SK-N-MC (cell line): ENCODE measurements around the gene LARGE1.

Source experiments
- DNase-seq: peaks from one replicate; pipeline ENCODE4 v3.0.0-alpha.2; 2011; ENCODE audit warnings: low read depth, low spot score
- H3K27ac ChIP-seq: fragments of 200-600 bp; sonication (generic); 2 replicates; pipeline ENCODE4 v1.5.1; 2016; ENCODE audit warnings: mixed run types
- H3K36me3 ChIP-seq: fragments of 200-600 bp; sonication (generic); 2 replicates; pipeline ENCODE4 v1.6.1; 2017; ENCODE audit warnings: antibody characterized with exemption, low read length, mixed read lengths; ENCODE audit not compliant: insufficient read depth
- H3K4me3 ChIP-seq: fragments of 200-600 bp; sonication (generic); 2 replicates; pipeline ENCODE4 v1.5.1; 2016
- H3K9ac ChIP-seq: fragments of 200-600 bp; sonication (generic); 2 replicates; pipeline ENCODE4 v1.8.0; 2017; ENCODE audit warnings: mixed run types, mixed read lengths; ENCODE audit not compliant: insufficient read length
- H3K9me3 ChIP-seq: fragments of 200-600 bp; sonication (generic); 2 replicates; pipeline ENCODE4 v1.6.1; 2017; ENCODE audit warnings: low read depth, mild to moderate bottlenecking, antibody characterized with exemption, low read length, moderate library complexity, mixed read lengths
- EZH2 ChIP-seq: fragments of 200-600 bp; sonication (generic); IDR thresholded peaks from one replicate; pipeline ENCODE4 v1.6.1; 2017; ENCODE audit warnings: antibody characterized with exemption
- FOXP2 ChIP-seq: optimal IDR thresholded peaks from 2 replicates; pipeline ENCODE3; 2011; ENCODE audit warnings: mild to moderate bottlenecking, moderate library complexity; ENCODE audit not compliant: insufficient read depth; ENCODE audit errors: extremely low read length, control extremely low read depth
- POLR2AphosphoS5 ChIP-seq: IDR thresholded peaks from 2 replicates; pipeline ENCODE4 v1.6.1; 2012; ENCODE audit warnings: mild to moderate bottlenecking, low read depth, low read length, borderline replicate concordance

The LARGE1 gene

DNA sequence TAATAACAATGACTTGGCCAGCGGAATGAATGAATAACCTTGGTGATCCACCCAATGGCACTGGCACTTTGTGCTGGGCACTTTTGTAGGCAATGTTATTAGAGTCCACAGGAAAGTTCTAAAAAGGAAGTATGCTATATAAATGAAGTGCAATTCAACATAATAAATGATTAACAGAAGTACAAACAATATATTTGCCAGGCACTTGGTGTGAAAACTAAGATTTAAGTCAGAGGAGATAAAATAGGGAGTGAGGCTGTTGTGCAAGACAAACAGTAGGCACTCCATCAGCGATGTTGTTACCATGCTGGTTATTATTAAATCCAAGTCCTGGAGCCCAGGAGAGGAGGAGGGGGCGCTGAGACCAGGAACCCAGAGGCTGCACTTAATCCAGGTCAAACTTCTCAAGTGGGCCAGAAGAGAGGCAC is 173.8 kb downstream of the LARGE1 start:
- Histone ChIP-seq H3K36me3 (no peaks in the 10 kb centered on the region), H3K9me3 (no peaks in the 10 kb centered on the region), H3K9ac (no peak overlapping the region), H3K27ac (no peak overlapping the region), H3K4me3 (no peak overlapping the region)
- TF ChIP-seq FOXP2 (no peak), POLR2AphosphoS5 (no peak), EZH2 (no peak)
- DNase-seq: no peak

GRCh38 chr22:33745501-33745900 is 174.8 kb downstream of the LARGE1 start:
- H3K9me3 ChIP-seq: no peaks in the 10 kb centered on the region
- H3K9ac ChIP-seq: no peak overlapping the region
- H3K27ac ChIP-seq: no peak overlapping the region
- no peak overlapping the region for H3K4me3 ChIP-seq
- no peaks in the 10 kb centered on the region for H3K36me3 ChIP-seq
- no peak for DNase-seq
- no peak for TF ChIP-seq FOXP2
- no peak for TF ChIP-seq EZH2
- no peak for TF ChIP-seq POLR2AphosphoS5

DNA sequence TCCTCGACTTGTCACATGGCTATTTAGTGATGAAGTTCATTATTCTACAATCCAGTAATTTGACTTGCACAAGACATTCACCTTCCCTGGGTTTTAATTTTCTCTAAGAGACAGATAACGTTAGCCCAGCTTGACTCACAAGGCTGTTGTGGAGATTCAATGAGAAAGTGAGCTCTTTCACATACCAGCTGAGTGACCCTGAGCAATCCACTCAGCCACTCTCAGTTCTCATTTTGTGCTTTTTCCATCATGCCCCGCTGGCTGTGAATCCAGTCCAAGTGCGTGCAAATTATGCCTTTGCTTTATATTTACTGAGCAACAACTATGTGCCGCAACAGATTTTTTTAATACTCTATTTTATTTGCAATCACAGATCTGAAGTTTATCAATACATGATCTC is 176.5 kb downstream of the LARGE1 start:
- TF ChIP-seq EZH2 (no peak), POLR2AphosphoS5 (no peak), FOXP2 (no peak)
- Histone ChIP-seq H3K27ac (no peak overlapping the region), H3K9ac (no peak overlapping the region), H3K4me3 (no peak overlapping the region), H3K9me3 (no peaks in the 10 kb centered on the region), H3K36me3 (no peaks in the 10 kb centered on the region)
- no peak for DNase-seq

- Histone ChIP-seq H3K9ac (no peak overlapping the region), H3K27ac (no peak overlapping the region), H3K9me3 (no peaks in the 10 kb centered on the region), H3K36me3 (no peaks in the 10 kb centered on the region), H3K4me3 (no peak overlapping the region)
- TF ChIP-seq FOXP2: no peak
- TF ChIP-seq POLR2AphosphoS5: no peak
- no peak for TF ChIP-seq EZH2
- DNase-seq: no peak
These were observed 179.3 kb downstream of the LARGE1 start for GRCh38 chr22:33741025-33741424.

GRCh38 chr22:33739516-33739915 is 180.8 kb downstream of the LARGE1 start:
- no peak overlapping the region for H3K4me3 ChIP-seq
- no peak overlapping the region for H3K27ac ChIP-seq
- TF ChIP-seq FOXP2 (no peak), EZH2 (no peak), POLR2AphosphoS5 (no peak)
- DNase-seq: no peak
- no peak overlapping the region for H3K9ac ChIP-seq
- no peaks in the 10 kb centered on the region for H3K36me3 ChIP-seq
- no peaks in the 10 kb centered on the region for H3K9me3 ChIP-seq

DNA sequence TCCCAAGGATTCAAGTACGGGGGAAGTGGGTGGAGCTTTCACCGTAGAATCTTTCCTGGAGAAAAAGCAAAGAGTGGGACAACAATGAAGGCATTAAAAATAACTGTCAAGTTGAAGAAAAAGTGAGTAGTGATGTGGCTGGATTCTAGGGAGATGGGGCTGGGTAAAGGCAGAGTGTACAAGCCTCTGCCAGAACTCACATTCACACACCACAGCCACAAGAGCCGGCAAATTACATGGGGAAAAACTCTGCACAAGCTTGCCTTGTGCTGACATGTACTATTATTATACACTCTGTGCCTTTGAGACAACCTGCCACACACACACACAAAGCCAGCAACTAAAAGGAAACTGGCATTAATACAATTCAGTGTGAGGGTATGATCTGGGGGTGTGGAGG is 182.6 kb downstream of the LARGE1 start:
- no peak for TF ChIP-seq POLR2AphosphoS5
- no peak for TF ChIP-seq EZH2
- TF ChIP-seq FOXP2: no peak
- no peaks in the 10 kb centered on the region for H3K9me3 ChIP-seq
- H3K36me3 ChIP-seq: no peaks in the 10 kb centered on the region
- no peak overlapping the region for H3K9ac ChIP-seq
- no peak overlapping the region for H3K27ac ChIP-seq
- H3K4me3 ChIP-seq: no peak overlapping the region
- DNase-seq: no peak

GRCh38 chr22:33735978-33736377 is 184.3 kb downstream of the LARGE1 start:
- H3K9me3 ChIP-seq: no peaks in the 10 kb centered on the region
- no peaks in the 10 kb centered on the region for H3K36me3 ChIP-seq
- H3K9ac ChIP-seq: no peak overlapping the region
- DNase-seq: no peak
- H3K27ac ChIP-seq: no peak overlapping the region
- no peak overlapping the region for H3K4me3 ChIP-seq
- no peak for TF ChIP-seq POLR2AphosphoS5
- no peak for TF ChIP-seq EZH2
- TF ChIP-seq FOXP2: no peak

GRCh38 chr22:33728847-33729246 is 191.4 kb downstream of the LARGE1 start:
- no peaks in the 10 kb centered on the region for H3K9me3 ChIP-seq
- no peaks in the 10 kb centered on the region for H3K36me3 ChIP-seq
- H3K9ac ChIP-seq: no peak overlapping the region
- H3K4me3 ChIP-seq: no peak overlapping the region
- TF ChIP-seq FOXP2 (no peak), POLR2AphosphoS5 (no peak), EZH2 (no peak)
- no peak overlapping the region for H3K27ac ChIP-seq
- DNase-seq: no peak

- DNase-seq: no peak
- Histone ChIP-seq H3K27ac (no peak overlapping the region), H3K36me3 (no peaks in the 10 kb centered on the region), H3K9me3 (no peaks in the 10 kb centered on the region), H3K4me3 (no peak overlapping the region), H3K9ac (no peak overlapping the region)
- TF ChIP-seq FOXP2 (no peak), POLR2AphosphoS5 (no peak), EZH2 (no peak)
These were observed 194.0 kb downstream of the LARGE1 start for GRCh38 chr22:33726294-33726734.

- H3K36me3 ChIP-seq: no peaks in the 10 kb centered on the region
- no peak overlapping the region for H3K27ac ChIP-seq
- no peak for TF ChIP-seq FOXP2
- no peak for TF ChIP-seq EZH2
- no peak for TF ChIP-seq POLR2AphosphoS5
- no peak for DNase-seq
- H3K9ac ChIP-seq: no peak overlapping the region
- no peaks in the 10 kb centered on the region for H3K9me3 ChIP-seq
- H3K4me3 ChIP-seq: no peak overlapping the region
These were observed 196.4 kb downstream of the LARGE1 start for GRCh38 chr22:33723915-33724314.
